Lung (tissue), 12 donors: ENCODE data around the gene LIMS2. TPM values are rescaled to one million over a fixed set of nuclear protein-coding genes. Genes with fewer than 3 reads are reported as not detected.

ENCODE experiments used
- ATAC-seq: fragments of 200-7000 bp; cut with Tn5 transposase; one replicate; pipeline ENCODE4 v1.9.1; 2020; ENCODE audit warnings: moderate number of reproducible peaks; ENCODE audit not compliant: insufficient read depth, low FRiP score
- DNase-seq, 3 donors: peaks; one replicate each; pipeline ENCODE4 v3.0.0-alpha.2; 2013 to 2017
- H3K27ac ChIP-seq, 2 donors: one replicate each; pipeline ENCODE4 v1.5.1; 2013; ENCODE audit warnings: mild to moderate bottlenecking in 2 of 2, moderate library complexity in 2 of 2, control low read depth in 1 of 2, inconsistent platforms in 1 of 2, low read depth in 1 of 2, low read length in 1 of 2
- H3K27me3 ChIP-seq, 3 donors: one replicate each; pipeline ENCODE4 v1.5.1; 2013; ENCODE audit warnings: low read length in 2 of 3; ENCODE audit not compliant: control insufficient read depth in 3 of 3, insufficient read depth in 3 of 3
- H3K36me3 ChIP-seq, 4 donors: one replicate each; pipeline ENCODE4 v1.5.1; 2013; ENCODE audit warnings: low read length in 4 of 4, mild to moderate bottlenecking in 1 of 4, moderate library complexity in 1 of 4; ENCODE audit not compliant: control insufficient read depth in 4 of 4, insufficient read depth in 4 of 4
- H3K4me1 ChIP-seq, 5 donors: one replicate each; pipeline ENCODE4 v1.5.1; 2013; ENCODE audit warnings: low read length in 5 of 5, mild to moderate bottlenecking in 2 of 5, moderate library complexity in 1 of 5; ENCODE audit not compliant: control insufficient read depth in 5 of 5, insufficient read depth in 5 of 5
- H3K4me3 ChIP-seq: one replicate; pipeline ENCODE4 v1.5.1; 2013; ENCODE audit warnings: mild to moderate bottlenecking, control low read depth, moderate library complexity
- H3K9ac ChIP-seq, 2 donors: one replicate each; pipeline ENCODE4 v1.5.1; 2013; ENCODE audit warnings: low read length in 2 of 2, control low read depth in 1 of 2; ENCODE audit not compliant: insufficient read depth in 1 of 2
- H3K9me3 ChIP-seq, 4 donors: one replicate each; pipeline ENCODE4 v1.5.1; 2013; ENCODE audit warnings: low read length in 3 of 4, mild to moderate bottlenecking in 1 of 4, moderate library complexity in 1 of 4; ENCODE audit not compliant: control insufficient read depth in 4 of 4, insufficient read depth in 3 of 4
- whole genome bisulfite sequencing, 2 donors: extraction: QIAGEN DNeasy Blood & Tissue Kit; methylation state at CpG; one replicate each; pipeline ENCODE4 v1.1.7; 2013; 5-methylcytosine and 5-hydroxymethylcytosine counted together
- polyA plus RNA-seq, 2 donors: library from polyadenylated mRNA; stranded (reverse); fragments of 200-250 nt; gene quantifications; one replicate each; pipeline ENCODE4 v1.2.1, GENCODE V29; 2013
- total RNA-seq, 2 donors: library from RNA; depleted of rRNA in 1 of 2; stranded (reverse); fragments of >200 nt in 1 of 2; gene quantifications; one replicate each; pipeline ENCODE4 v1.2.1, GENCODE V29; 2014 to 2021
- TF ChIP-seq, protein P1 (sequence below): IDR thresholded peaks from 2 replicates; pipeline ENCODE4 v1.5.1; 2012; ENCODE audit warnings: mild to moderate bottlenecking; ENCODE audit errors: control extremely low read depth, extremely low read depth
- donor health status: control.
- donor health status: control.
- donor health status: Bipolar disorder and iron deficiency.
- donor health status: healthy.
- donor health status: DM: yes; HTN: yes; CAD: no.

Gene LIMS2
- total and polyA plus RNA-seq, 4 donors: 22.2 to 138 (median 80.4) TPM

DNA sequence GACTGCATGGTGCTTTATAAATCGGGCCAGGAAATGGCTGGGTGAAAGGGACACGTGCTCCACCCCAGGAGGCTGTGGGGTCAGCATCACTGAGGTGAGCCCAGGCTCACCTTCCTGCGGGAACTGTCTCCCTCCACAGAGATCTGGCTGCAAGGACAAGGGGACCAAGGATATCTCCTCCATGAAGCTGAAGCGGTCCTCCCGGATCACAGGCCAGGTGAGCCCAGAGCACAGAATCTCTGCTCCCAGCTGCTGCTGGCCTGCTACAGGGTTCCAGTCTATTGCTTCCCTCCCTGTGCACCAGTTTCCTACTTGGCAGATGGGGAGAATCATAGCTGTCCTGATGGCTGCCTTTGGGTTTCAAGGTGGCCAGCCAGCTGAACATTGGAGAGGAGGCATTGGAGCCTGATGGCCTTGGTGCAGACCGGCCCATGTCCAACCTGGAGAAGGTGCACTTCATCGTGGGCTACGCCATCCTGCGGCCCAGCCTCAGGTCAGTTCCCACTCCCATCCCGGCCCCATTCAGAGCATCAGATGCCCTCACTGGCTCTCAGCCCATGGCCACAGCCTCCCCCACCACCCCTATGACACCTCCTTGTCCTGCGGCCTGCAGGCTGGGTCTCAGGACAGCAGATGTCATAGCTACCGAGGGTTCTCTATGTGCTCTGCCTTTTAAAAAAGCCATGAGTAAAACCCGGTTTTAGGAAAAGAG is 63.1 kb downstream of the LIMS2 start:
- DNase-seq: peak in 1 of 3 donors; percentile 9
- Histone ChIP-seq H3K9me3 (peaks cover 0 to 27% (median 4%) of the 10 kb centered on the region in 4 donors), H3K36me3 (no peaks in the 10 kb centered on the region), H3K4me1 (no peaks in the 10 kb centered on the region), H3K27me3 (no peaks in the 10 kb centered on the region), H3K27ac (no peak overlapping the region), H3K4me3 (no peak overlapping the region), H3K9ac (no peak overlapping the region)
- TF ChIP-seq, protein P1, sequence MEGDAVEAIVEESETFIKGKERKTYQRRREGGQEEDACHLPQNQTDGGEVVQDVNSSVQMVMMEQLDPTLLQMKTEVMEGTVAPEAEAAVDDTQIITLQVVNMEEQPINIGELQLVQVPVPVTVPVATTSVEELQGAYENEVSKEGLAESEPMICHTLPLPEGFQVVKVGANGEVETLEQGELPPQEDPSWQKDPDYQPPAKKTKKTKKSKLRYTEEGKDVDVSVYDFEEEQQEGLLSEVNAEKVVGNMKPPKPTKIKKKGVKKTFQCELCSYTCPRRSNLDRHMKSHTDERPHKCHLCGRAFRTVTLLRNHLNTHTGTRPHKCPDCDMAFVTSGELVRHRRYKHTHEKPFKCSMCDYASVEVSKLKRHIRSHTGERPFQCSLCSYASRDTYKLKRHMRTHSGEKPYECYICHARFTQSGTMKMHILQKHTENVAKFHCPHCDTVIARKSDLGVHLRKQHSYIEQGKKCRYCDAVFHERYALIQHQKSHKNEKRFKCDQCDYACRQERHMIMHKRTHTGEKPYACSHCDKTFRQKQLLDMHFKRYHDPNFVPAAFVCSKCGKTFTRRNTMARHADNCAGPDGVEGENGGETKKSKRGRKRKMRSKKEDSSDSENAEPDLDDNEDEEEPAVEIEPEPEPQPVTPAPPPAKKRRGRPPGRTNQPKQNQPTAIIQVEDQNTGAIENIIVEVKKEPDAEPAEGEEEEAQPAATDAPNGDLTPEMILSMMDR: no peak
- WGBS, 2 donors: 92 to 95% methylated on average over 13 of the region's 13 CpGs
- no peak for ATAC-seq

DNA sequence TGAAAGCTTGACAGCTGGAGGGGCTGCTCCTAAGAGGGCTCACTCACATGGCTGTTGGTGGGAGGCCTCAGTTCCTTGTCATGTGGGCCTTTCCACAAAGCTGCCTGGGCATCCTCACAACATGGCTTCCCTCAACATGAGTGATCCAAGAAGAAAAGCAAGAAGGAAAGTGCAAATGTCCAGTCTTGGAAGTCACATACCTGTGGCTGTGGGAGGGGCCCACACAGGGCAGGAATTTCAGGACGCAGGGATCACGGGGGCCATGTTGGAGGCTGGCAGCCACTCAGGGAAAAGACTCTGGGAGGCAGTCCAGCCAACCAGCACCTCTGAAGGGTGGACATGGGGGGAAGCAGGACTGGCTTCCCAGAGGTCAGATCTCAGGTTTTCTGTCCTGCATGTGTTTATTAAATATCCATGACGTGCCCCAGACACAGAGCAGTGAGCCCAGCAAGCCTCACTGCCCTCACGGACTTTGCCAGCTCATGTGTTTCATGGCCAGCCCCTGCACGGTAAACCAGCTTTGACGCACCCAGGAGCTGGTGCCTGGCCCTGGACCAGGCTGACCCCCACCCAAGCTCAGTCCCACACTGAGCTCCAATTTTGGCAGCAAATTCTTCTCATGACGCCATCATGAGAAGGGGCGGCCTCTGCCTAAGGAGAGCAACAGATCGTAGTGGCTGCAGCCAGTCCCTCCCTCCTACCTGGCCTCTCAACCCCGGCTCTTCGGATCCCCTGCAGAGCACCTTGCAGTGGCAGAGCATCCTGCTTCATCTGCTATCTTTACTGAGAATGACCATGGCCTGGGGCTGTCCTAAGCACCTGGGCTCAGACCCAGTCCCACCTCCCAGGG is 64.0 kb downstream of the LIMS2 start:
- Histone ChIP-seq H3K4me3 (no peak overlapping the region), H3K9ac (no peak overlapping the region), H3K9me3 (peaks cover 0 to 27% (median 4%) of the 10 kb centered on the region in 4 donors), H3K36me3 (no peaks in the 10 kb centered on the region), H3K4me1 (no peaks in the 10 kb centered on the region), H3K27ac (no peak overlapping the region), H3K27me3 (no peaks in the 10 kb centered on the region)
- ATAC-seq: no peak
- WGBS, 2 donors: 87 to 95% methylated on average over 11 of the region's 11 CpGs
- TF ChIP-seq, protein P1: no peak
- DNase-seq: no peak

DNA sequence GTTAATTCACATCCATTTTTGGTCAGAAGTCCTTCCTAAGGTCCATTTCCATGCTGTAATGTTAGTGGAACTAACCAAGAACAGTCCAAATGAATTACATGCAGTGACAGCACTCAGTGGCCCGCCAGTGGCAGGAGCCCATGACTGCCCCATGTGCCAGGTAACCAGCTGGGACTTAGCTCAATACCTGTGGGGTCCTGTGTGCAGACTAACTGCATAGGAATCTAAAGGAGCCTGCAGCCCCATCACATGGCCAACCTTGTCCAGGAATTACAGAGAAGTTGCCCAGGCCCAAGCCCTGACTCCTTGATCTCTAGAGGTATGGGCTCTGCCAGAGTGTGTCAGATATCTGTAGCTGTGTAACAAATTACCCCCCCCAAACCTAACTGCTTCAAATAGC is 64.8 kb downstream of the LIMS2 start:
- DNase-seq: no peak

More for the DNA sequence above, 64.8 kb downstream of the LIMS2 start:
- TF ChIP-seq, protein P1: no peak
- 89 to 90% methylated on average over 1 of the region's 1 CpG for WGBS, 2 donors
- no peak for ATAC-seq
- no peak overlapping the region for H3K27ac ChIP-seq
- H3K9ac ChIP-seq: no peak overlapping the region
- H3K4me1 ChIP-seq: no peaks in the 10 kb centered on the region
- peaks cover 0 to 27% (median 4%) of the 10 kb centered on the region in 4 donors for H3K9me3 ChIP-seq
- no peak overlapping the region for H3K4me3 ChIP-seq
- H3K27me3 ChIP-seq: no peaks in the 10 kb centered on the region
- no peaks in the 10 kb centered on the region for H3K36me3 ChIP-seq
